DOHH2 (cell line): Measurements from ENCODE around the gene CIDEB.

Experiments
- H3F3A ChIP-seq: fragments of 200-600 bp; sonication (generic), shearing (Covaris generic); 2 replicates; pipeline ENCODE4 v1.6.0; 2016; ENCODE audit warnings: antibody characterized with exemption, mild to moderate bottlenecking; ENCODE audit not compliant: control insufficient read depth, insufficient read depth
- H3K27ac ChIP-seq: fragments of 200-600 bp; sonication (generic); 2 replicates; pipeline ENCODE4 v1.5.1; 2014; ENCODE audit warnings: low read depth, mild to moderate bottlenecking, low read length, moderate library complexity
- H3K27me3 ChIP-seq: fragments of 200-600 bp; sonication (generic); 2 replicates; pipeline ENCODE4 v1.6.1; 2014; ENCODE audit warnings: mild to moderate bottlenecking, low read length, mixed read lengths; ENCODE audit not compliant: control insufficient read depth
- H3K36me3 ChIP-seq: fragments of 200-600 bp; sonication (generic); 2 replicates; pipeline ENCODE4 v1.6.1; 2014; ENCODE audit warnings: mild to moderate bottlenecking, low read length, moderate library complexity, mixed read lengths; ENCODE audit not compliant: control insufficient read depth
- H3K4me1 ChIP-seq: fragments of 200-600 bp; sonication (generic); 2 replicates; pipeline ENCODE4 v1.6.1; 2014; ENCODE audit warnings: mild to moderate bottlenecking, low read length, mixed read lengths; ENCODE audit not compliant: control insufficient read depth
- H3K4me2 ChIP-seq: fragments of 200-600 bp; sonication (generic); 2 replicates; pipeline ENCODE4 v1.6.0; 2014; ENCODE audit warnings: mild to moderate bottlenecking, low read length, moderate library complexity
- H3K4me3 ChIP-seq: fragments of 200-600 bp; sonication (generic); 2 replicates; pipeline ENCODE4 v1.5.1; 2014; ENCODE audit warnings: mild to moderate bottlenecking, low read length, mixed read lengths
- H3K79me2 ChIP-seq: fragments of 200-600 bp; sonication (generic); 2 replicates; pipeline ENCODE4 v1.6.1; 2014; ENCODE audit warnings: mild to moderate bottlenecking, low read length, mixed read lengths; ENCODE audit not compliant: control insufficient read depth
- H3K9me2 ChIP-seq: fragments of 200-600 bp; sonication (generic); replicated peaks from 2 replicates; pipeline ENCODE4 v1.6.1; 2014; ENCODE audit warnings: mild to moderate bottlenecking, low read length, mixed read lengths; ENCODE audit not compliant: control insufficient read depth
- H3K9me3 ChIP-seq: fragments of 200-600 bp; sonication (generic); 2 replicates; pipeline ENCODE4 v1.6.1; 2014; ENCODE audit warnings: antibody characterized with exemption, low read length, mixed read lengths; ENCODE audit not compliant: control insufficient read depth, insufficient read depth
- H4K20me1 ChIP-seq: fragments of 200-600 bp; sonication (generic); 2 replicates; pipeline ENCODE4 v1.6.0; 2014; ENCODE audit warnings: low read depth, mild to moderate bottlenecking, antibody characterized with exemption, low read length, moderate library complexity; ENCODE audit not compliant: control insufficient read depth, insufficient read depth
- EZH2phosphoT487 ChIP-seq: fragments of 200-600 bp; sonication (generic); IDR thresholded peaks from 2 replicates; pipeline ENCODE4 v1.6.1; 2017; ENCODE audit warnings: borderline replicate concordance, mild to moderate bottlenecking, antibody characterized with exemption, low read length, moderate library complexity, mixed read lengths
- TF ChIP-seq, protein P1 (sequence below): fragments of 200-600 bp; sonication (generic); IDR thresholded peaks from one replicate; pipeline ENCODE4 v1.5.1; 2014; ENCODE audit warnings: antibody characterized with exemption, mild to moderate bottlenecking, low read depth, low read length; ENCODE audit not compliant: poor library complexity, severe bottlenecking

Gene CIDEB

DNA sequence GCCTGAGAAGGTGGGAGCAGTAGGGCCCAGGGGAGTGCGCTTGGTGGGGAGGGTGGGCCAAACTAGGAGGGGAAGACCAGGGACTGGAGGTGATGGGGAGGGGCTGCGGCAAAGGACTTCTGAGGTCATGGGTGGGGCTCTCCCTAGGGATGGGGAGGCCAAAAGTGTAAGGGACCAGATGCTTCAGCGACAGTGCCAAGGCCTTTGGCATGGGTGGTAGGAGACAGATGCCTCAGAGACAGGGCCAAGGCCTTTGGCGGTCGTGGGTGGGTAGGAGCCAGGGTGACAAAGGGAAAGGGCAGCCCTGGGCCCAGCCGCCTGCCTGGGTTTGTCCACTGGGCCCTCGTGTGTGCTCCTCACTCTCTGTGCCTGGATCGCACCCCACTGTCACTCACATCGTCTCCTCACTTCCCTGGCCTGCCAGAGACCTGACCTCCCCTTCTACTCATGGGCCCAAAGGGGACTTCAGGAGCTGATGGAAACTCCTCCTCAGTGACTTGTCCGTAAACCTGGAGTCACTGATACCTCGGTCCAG, 23.2 kb downstream of the CIDEB start:
- Histone ChIP-seq H3K36me3 (peaks cover 3% of the 10 kb centered on the region; the same call in 1 of the 2 replicates), H3K27ac (no peak overlapping the region), H3K9me3 (no peaks in the 10 kb centered on the region), H3K9me2 (no peaks in the 10 kb centered on the region), H3K4me1 (peaks cover 5% of the 10 kb centered on the region), H3K27me3 (no peaks in the 10 kb centered on the region), H3K4me2 (no peak overlapping the region), H4K20me1 (no peaks in the 10 kb centered on the region), H3K4me3 (no peak overlapping the region), H3F3A (no peaks in the 10 kb centered on the region), H3K79me2 (no peaks in the 10 kb centered on the region)
- TF ChIP-seq, protein P1, sequence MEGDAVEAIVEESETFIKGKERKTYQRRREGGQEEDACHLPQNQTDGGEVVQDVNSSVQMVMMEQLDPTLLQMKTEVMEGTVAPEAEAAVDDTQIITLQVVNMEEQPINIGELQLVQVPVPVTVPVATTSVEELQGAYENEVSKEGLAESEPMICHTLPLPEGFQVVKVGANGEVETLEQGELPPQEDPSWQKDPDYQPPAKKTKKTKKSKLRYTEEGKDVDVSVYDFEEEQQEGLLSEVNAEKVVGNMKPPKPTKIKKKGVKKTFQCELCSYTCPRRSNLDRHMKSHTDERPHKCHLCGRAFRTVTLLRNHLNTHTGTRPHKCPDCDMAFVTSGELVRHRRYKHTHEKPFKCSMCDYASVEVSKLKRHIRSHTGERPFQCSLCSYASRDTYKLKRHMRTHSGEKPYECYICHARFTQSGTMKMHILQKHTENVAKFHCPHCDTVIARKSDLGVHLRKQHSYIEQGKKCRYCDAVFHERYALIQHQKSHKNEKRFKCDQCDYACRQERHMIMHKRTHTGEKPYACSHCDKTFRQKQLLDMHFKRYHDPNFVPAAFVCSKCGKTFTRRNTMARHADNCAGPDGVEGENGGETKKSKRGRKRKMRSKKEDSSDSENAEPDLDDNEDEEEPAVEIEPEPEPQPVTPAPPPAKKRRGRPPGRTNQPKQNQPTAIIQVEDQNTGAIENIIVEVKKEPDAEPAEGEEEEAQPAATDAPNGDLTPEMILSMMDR, result no peak
- TF ChIP-seq EZH2phosphoT487, result no peak

DNA sequence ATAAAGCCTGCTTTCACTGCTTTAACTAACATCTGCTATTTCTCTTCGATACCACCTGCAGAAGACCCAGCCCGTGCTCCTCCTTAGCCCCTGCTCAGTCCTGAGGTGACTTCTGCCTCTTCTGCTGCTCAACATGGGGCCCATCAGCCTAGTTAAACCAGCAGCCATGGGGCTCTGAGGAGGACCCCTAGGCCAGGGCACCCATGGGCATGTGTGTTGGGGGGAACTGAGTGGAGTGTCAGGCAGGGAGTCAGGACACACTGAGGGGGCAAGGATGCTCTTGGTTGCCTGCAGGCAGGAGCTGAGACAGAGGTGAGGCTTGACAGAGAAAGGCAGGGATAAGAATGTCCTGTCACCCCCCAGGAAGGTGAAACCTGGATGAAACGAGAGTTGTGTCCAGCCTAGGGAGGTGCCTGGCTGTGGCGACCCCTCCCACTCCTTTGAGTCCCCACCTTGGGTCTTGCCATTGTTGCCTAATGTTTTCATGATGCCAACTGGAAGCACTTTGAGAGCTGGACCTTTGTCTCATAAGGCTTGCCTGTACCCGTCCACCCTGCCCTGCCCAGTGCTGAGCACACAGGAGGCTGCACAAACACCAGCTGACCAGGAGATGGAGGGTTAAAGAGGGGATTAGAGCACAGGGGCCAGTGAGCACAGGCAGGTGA, 23.8 kb downstream of the CIDEB start:
- no peaks in the 10 kb centered on the region for H3K36me3 ChIP-seq
- H3K4me2 ChIP-seq, result no peak overlapping the region
- H3K4me3 ChIP-seq, result no peak overlapping the region
- no peaks in the 10 kb centered on the region for H3K27me3 ChIP-seq
- no peaks in the 10 kb centered on the region for H3K79me2 ChIP-seq
- no peaks in the 10 kb centered on the region for H3K9me3 ChIP-seq
- no peaks in the 10 kb centered on the region for H3K9me2 ChIP-seq
- H4K20me1 ChIP-seq, result no peaks in the 10 kb centered on the region
- no peak for TF ChIP-seq EZH2phosphoT487
- TF ChIP-seq, protein P1, result no peak
- peaks cover 11% of the 10 kb centered on the region for H3K4me1 ChIP-seq
- no peak overlapping the region for H3K27ac ChIP-seq
- H3F3A ChIP-seq, result no peaks in the 10 kb centered on the region

DNA sequence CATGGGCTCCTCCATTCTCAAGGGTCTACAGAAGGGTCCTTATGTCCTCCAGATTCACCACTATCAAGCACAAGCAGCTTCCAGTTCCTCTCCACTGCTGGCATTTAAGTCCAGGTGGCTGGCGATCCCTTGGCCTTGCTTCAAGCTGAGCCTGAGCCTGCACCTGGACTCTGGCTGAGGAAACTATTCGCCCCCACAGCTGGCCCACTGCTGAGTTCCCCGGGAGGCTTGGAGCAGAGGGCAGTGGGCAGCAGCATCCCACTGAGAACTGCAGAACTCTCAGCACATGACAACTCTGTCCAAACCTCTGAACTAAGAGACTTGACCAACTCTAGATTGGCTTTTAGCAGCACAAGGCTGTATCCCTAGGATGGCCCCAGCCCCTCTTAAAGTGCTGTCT, 25.0 kb downstream of the CIDEB start:
- no peaks in the 10 kb centered on the region for H3K79me2 ChIP-seq

More for the DNA sequence above, 25.0 kb downstream of the CIDEB start:
- Histone ChIP-seq H3F3A (no peaks in the 10 kb centered on the region), H4K20me1 (no peaks in the 10 kb centered on the region), H3K36me3 (no peaks in the 10 kb centered on the region), H3K27me3 (no peaks in the 10 kb centered on the region), H3K9me3 (no peaks in the 10 kb centered on the region), H3K27ac (no peak overlapping the region), H3K9me2 (no peaks in the 10 kb centered on the region), H3K4me1 (peaks cover 15% of the 10 kb centered on the region), H3K4me2 (no peak overlapping the region), H3K4me3 (no peak overlapping the region)
- TF ChIP-seq, protein P1, result no peak
- no peak for TF ChIP-seq EZH2phosphoT487
